Fibroblast of the aortic adventitia (primary cell): ENCODE data around the gene SDCCAG8. TPM values are rescaled to one million over a fixed set of nuclear protein-coding genes. Genes with fewer than 3 reads are reported as not detected.

Experiments used
- DNase-seq: peaks from one replicate; pipeline ENCODE4 v3.0.0-alpha.2; 2010; ENCODE audit warnings: low read depth
- H3K4me3 ChIP-seq: 2 replicates; pipeline ENCODE4 v1.5.1; 2011; ENCODE audit warnings: low read depth, mild to moderate bottlenecking, control low read depth, low read length, moderate library complexity
- CTCF ChIP-seq: IDR thresholded peaks from 2 replicates; pipeline ENCODE4 v1.5.1; 2011; ENCODE audit warnings: mild to moderate bottlenecking, low read length, control low read depth, inconsistent platforms; ENCODE audit not compliant: insufficient read depth
- small RNA-seq: library from RNA; depleted of rRNA; stranded (forward); fragments of <200 nt; gene quantifications from one replicate; pipeline ENCODE3, GENCODE V24; 2012
- total RNA-seq: library from RNA; depleted of rRNA; stranded (reverse); fragments of >200 nt; gene quantifications from 2 replicates; pipeline ENCODE4 v1.2.3, GENCODE V29; 2012; ENCODE audit warnings: low replicate concordance

The SDCCAG8 gene
- total RNA-seq, 1 donor, result 69.2 TPM

GRCh38 chr1:243549108-243549507 lies 293.3 kb downstream of the SDCCAG8 start:
- DNase-seq, result peak; percentile 52
- H3K4me3 ChIP-seq, result no peak overlapping the region
- TF ChIP-seq CTCF, result no peak

Small RNA genes within 50 kb of the gene (small RNA-seq; reads per million reads assigned to genes)
- gene MIR4677, result 0.64 reads per million, percentile 6 among the genes with 10 or more reads in this experiment

Other genes with a start within 250 kb of the SDCCAG8 start
- 120 and 207 TPM in 2 replicates for gene CEP170, start 760 bp upstream of the SDCCAG8 start, total RNA-seq